Prostate gland (tissue), 2 donors: ENCODE results near the gene IGFL3. TPM values are rescaled to one million over a fixed set of nuclear protein-coding genes. Genes with fewer than 3 reads are reported as not detected.

ENCODE experiments used
- DNase-seq: peaks from one replicate; pipeline ENCODE4 v3.0.0-alpha.2; 2019; ENCODE audit warnings: low spot score
- H3K27ac ChIP-seq, 2 donors: fragments of 200-600 bp; sonication (generic); 2 replicates each; pipeline ENCODE4 v1.5.1; 2017 to 2019
- H3K27me3 ChIP-seq: fragments of 200-600 bp; sonication (generic); replicated peaks from 2 replicates; pipeline ENCODE4 v1.5.1; 2019; ENCODE audit not compliant: insufficient read depth
- H3K36me3 ChIP-seq, 2 donors: fragments of 200-600 bp; sonication (generic); 1 replicate in 1 of 2; 2 replicates in 1 of 2; pipeline versions ENCODE4 v1.5.1 to v1.8.1; 2017 to 2019
- H3K4me1 ChIP-seq: fragments of 200-600 bp; sonication (generic); replicated peaks from 2 replicates; pipeline ENCODE4 v1.5.1; 2019
- H3K4me3 ChIP-seq, 2 donors: fragments of 200-600 bp; sonication (generic); 2 replicates each; pipeline ENCODE4 v1.5.1; 2017 to 2019
- H3K9me3 ChIP-seq: fragments of 200-600 bp; sonication (generic); 2 replicates; pipeline ENCODE4 v1.5.1; 2017
- CTCF ChIP-seq, 4 experiments: fragments of 200-600 bp in 2 of 4; fragments of 450-650 bp in 2 of 4; sonication (generic) in 2 of 4; IDR thresholded peaks; 1 replicate in 3 of 4; 2 replicates in 1 of 4; pipeline ENCODE4 v1.5.1; 2016 to 2019; ENCODE audit warnings: antibody characterized with exemption in 4 of 4, mild to moderate bottlenecking in 2 of 4, moderate library complexity in 2 of 4
- POLR2A ChIP-seq: fragments of 450-650 bp; IDR thresholded peaks from one replicate; pipeline ENCODE4 v1.6.1; 2016; ENCODE audit warnings: antibody characterized with exemption, mild to moderate bottlenecking
- POLR2AphosphoS5 ChIP-seq: sonication (generic); formaldehyde crosslinking; IDR thresholded peaks from one replicate; pipeline ENCODE4 v1.6.1; 2017; ENCODE audit warnings: antibody characterized with exemption
- WGBS: methylation state at CpG from one replicate; pipeline ENCODE4 v1.1.5; 2018; 5-methylcytosine and 5-hydroxymethylcytosine counted together
- intact Hi-C: fragments of 100-400 bp; cut with DNase I; formaldehyde crosslinking; loops from one replicate; pipeline ENCODE4 v1.14.2; 2022
- total RNA-seq, 2 donors: library from RNA; depleted of rRNA; stranded (reverse); fragments of >200 nt; gene quantifications; one replicate each; pipeline ENCODE4 v1.1.0, GENCODE V29; 2016

Gene IGFL3
- total RNA-seq, 2 donors from 2014 or later: not detected

GRCh38 chr19:46126086-46126580 is 1.6 kb upstream of the IGFL3 start:
- Histone ChIP-seq H3K4me3 (no peak overlapping the region), H3K9me3 (no peaks in the 10 kb centered on the region), H3K27ac (no peak overlapping the region), H3K27me3 (no peaks in the 10 kb centered on the region), H3K4me1 (no peaks in the 10 kb centered on the region), H3K36me3 (no peaks in the 10 kb centered on the region)
- intact Hi-C loops: no loop called here
- no peak for DNase-seq
- WGBS: 93% methylated on average over 2 of the region's 2 CpGs
- TF ChIP-seq CTCF (IDR thresholded peaks at IDR 0.05) (no peak), POLR2AphosphoS5 (no peak), POLR2A (no peak)

- Histone ChIP-seq H3K27ac (no peak overlapping the region), H3K27me3 (no peaks in the 10 kb centered on the region), H3K4me1 (no peaks in the 10 kb centered on the region), H3K4me3 (no peak overlapping the region), H3K9me3 (no peaks in the 10 kb centered on the region), H3K36me3 (no peaks in the 10 kb centered on the region)
- WGBS: 76% methylated on average over 4 of the region's 4 CpGs
- DNase-seq: no peak
- TF ChIP-seq CTCF (IDR thresholded peaks at IDR 0.05): no peak
- no peak for TF ChIP-seq POLR2AphosphoS5
- no peak for TF ChIP-seq POLR2A
- intact Hi-C loops: no loop called here
Observed at GRCh38 chr19:46125447-46125846, 959 bp upstream of the IGFL3 start.

- no peaks in the 10 kb centered on the region for H3K9me3 ChIP-seq
- no peak for DNase-seq
- H3K36me3 ChIP-seq: no peaks in the 10 kb centered on the region
- WGBS: 39% methylated on average over 3 of the region's 3 CpGs
- no peak overlapping the region for H3K27ac ChIP-seq
- H3K4me3 ChIP-seq: no peak overlapping the region
- H3K27me3 ChIP-seq: peaks cover 2% of the 10 kb centered on the region
- TF ChIP-seq CTCF (IDR thresholded peaks at IDR 0.05): no peak
- TF ChIP-seq POLR2AphosphoS5: no peak
- TF ChIP-seq POLR2A: no peak
- no peaks in the 10 kb centered on the region for H3K4me1 ChIP-seq
- intact Hi-C loops: no loop called here
Observed at GRCh38 chr19:46118136-46118535, 6.4 kb downstream of the IGFL3 start.

GRCh38 chr19:46116121-46116520 is 8.4 kb downstream of the IGFL3 start:
- Histone ChIP-seq H3K27ac (no peak overlapping the region), H3K4me3 (no peak overlapping the region), H3K27me3 (peaks cover 6% of the 10 kb centered on the region), H3K4me1 (no peaks in the 10 kb centered on the region), H3K36me3 (no peaks in the 10 kb centered on the region), H3K9me3 (no peaks in the 10 kb centered on the region)
- 58% methylated on average over 3 of the region's 3 CpGs for WGBS
- intact Hi-C loops: no loop called here
- TF ChIP-seq CTCF (IDR thresholded peaks at IDR 0.05) (no peak), POLR2AphosphoS5 (no peak), POLR2A (no peak)
- no peak for DNase-seq

- Histone ChIP-seq H3K9me3 (no peaks in the 10 kb centered on the region), H3K36me3 (no peaks in the 10 kb centered on the region), H3K4me1 (no peaks in the 10 kb centered on the region), H3K27me3 (peaks cover 6% of the 10 kb centered on the region), H3K27ac (no peak overlapping the region), H3K4me3 (no peak overlapping the region)
- DNase-seq: no peak
- intact Hi-C loops: no loop called here
- TF ChIP-seq POLR2AphosphoS5 (no peak), CTCF (IDR thresholded peaks at IDR 0.05) (no peak), POLR2A (no peak)
- 75% methylated on average over 9 of the region's 9 CpGs for WGBS
Observed at GRCh38 chr19:46115396-46116106, 8.9 kb downstream of the IGFL3 start.
